GM12878 (cell line): ENCODE data around the gene SP8.
"Not testable (repeated sequence)": the region's sequence is repeated elsewhere in the genome, so short reads cannot be mapped to it uniquely, and the experiment has no call there.

Experiments used
- ATF3 ChIP-seq: IDR thresholded peaks from 2 replicates; pipeline ENCODE4 v1.6.1; 2011; ENCODE audit warnings: low read depth, mild to moderate bottlenecking, low read length, moderate library complexity, borderline replicate concordance; ENCODE audit errors: extremely low read depth
- HDGF ChIP-seq: fragments of 450-650 bp; IDR thresholded peaks from 2 replicates; pipeline ENCODE4 v1.6.1; 2016; ENCODE audit warnings: antibody characterized with exemption
- MEF2A ChIP-seq: IDR thresholded peaks from 2 replicates; pipeline ENCODE4 v1.6.1; 2011; ENCODE audit warnings: low read depth, mild to moderate bottlenecking, low read length, moderate library complexity; ENCODE audit not compliant: insufficient read depth
- MXI1 ChIP-seq: fragments of 150-350 bp; IDR thresholded peaks from 2 replicates; pipeline ENCODE4 v1.6.1; 2011; ENCODE audit warnings: low read depth, mild to moderate bottlenecking, inconsistent platforms, low read length, improper control_type of control experiment
- PKNOX1 ChIP-seq: fragments of 450-650 bp; IDR thresholded peaks from 2 replicates; pipeline ENCODE4 v1.6.1; 2016; ENCODE audit warnings: mild to moderate bottlenecking
- POLR2A ChIP-seq: IDR thresholded peaks from 2 replicates; pipeline ENCODE4 v1.6.1; 2011; ENCODE audit warnings: low read depth, mild to moderate bottlenecking, low read length
- SIN3A ChIP-seq: IDR thresholded peaks from 2 replicates; pipeline ENCODE4 v1.6.1; 2012; ENCODE audit warnings: low read depth, low read length, improper control_type of control experiment
- SP1 ChIP-seq: IDR thresholded peaks from one replicate; pipeline ENCODE4 v1.6.1; 2011; ENCODE audit warnings: low read depth, low read length
- SUZ12 ChIP-seq: fragments of 200-600 bp; sonication (generic); IDR thresholded peaks from one replicate; pipeline ENCODE4 v1.6.1; 2018; ENCODE audit warnings: antibody characterized with exemption, mild to moderate bottlenecking; ENCODE audit not compliant: unreplicated experiment
- TCF3 ChIP-seq: IDR thresholded peaks from 2 replicates; pipeline ENCODE4 v1.6.1; 2012; ENCODE audit warnings: low read depth, mild to moderate bottlenecking, low read length, borderline replicate concordance; ENCODE audit not compliant: insufficient read depth
- YY1 ChIP-seq: IDR thresholded peaks from 2 replicates; pipeline ENCODE4 v1.6.1; 2011; ENCODE audit warnings: low read depth, mild to moderate bottlenecking, low read length
- TF ChIP-seq, protein P1 (sequence below), 3 experiments: IDR thresholded peaks in 2 of 3; conservative IDR thresholded peaks in 1 of 3; 2 replicates each; pipeline ENCODE4 v1.5.1; 2011; ENCODE audit warnings: low read depth in 3 of 3, low read length in 3 of 3, mild to moderate bottlenecking in 3 of 3, control low read depth in 2 of 3, moderate library complexity in 2 of 3, inconsistent platforms in 1 of 3, mixed read lengths in 1 of 3; ENCODE audit not compliant: control insufficient read depth in 2 of 3, insufficient read depth in 1 of 3; ENCODE audit errors: extremely low read depth in 1 of 3

DNA sequence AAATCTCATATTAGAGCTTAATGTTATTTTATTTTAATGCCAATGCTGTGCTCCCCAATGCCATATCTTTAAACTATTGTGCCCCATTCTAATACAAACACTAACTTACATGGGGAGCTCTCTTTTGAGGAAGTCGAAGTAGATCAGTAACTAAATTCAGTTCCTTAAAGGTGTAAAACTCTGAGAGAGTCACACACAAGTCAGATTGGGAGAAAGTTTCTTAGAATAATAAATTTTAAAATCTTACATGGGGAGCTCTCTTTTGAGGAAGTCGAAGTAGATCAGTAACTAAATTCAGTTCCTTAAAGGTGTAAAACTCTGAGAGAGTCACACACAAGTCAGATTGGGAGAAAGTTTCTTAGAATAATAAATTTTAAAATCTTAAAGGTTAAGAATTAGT is 49.7 kb upstream of the SP8 start:
- not testable (repeated sequence) for TF ChIP-seq SIN3A, SUZ12, MXI1, TCF3, PKNOX1, HDGF, ATF3, MEF2A, YY1, SP1, POLR2A
- TF ChIP-seq, protein P1, sequence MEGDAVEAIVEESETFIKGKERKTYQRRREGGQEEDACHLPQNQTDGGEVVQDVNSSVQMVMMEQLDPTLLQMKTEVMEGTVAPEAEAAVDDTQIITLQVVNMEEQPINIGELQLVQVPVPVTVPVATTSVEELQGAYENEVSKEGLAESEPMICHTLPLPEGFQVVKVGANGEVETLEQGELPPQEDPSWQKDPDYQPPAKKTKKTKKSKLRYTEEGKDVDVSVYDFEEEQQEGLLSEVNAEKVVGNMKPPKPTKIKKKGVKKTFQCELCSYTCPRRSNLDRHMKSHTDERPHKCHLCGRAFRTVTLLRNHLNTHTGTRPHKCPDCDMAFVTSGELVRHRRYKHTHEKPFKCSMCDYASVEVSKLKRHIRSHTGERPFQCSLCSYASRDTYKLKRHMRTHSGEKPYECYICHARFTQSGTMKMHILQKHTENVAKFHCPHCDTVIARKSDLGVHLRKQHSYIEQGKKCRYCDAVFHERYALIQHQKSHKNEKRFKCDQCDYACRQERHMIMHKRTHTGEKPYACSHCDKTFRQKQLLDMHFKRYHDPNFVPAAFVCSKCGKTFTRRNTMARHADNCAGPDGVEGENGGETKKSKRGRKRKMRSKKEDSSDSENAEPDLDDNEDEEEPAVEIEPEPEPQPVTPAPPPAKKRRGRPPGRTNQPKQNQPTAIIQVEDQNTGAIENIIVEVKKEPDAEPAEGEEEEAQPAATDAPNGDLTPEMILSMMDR (IDR thresholded peaks at IDR 0.05 in 2 of 3, conservative IDR thresholded peaks at IDR 0.05 in 1 of 3; ENCODE audit: control insufficient read depth in 2 of 3, extremely low read depth in 1 of 3, insufficient read depth in 1 of 3, low read depth in 3 of 3, low read length in 3 of 3) = not testable (repeated sequence)
